Omental fat pad (tissue), 4 donors: ENCODE results near the gene NPL. TPM values are rescaled to one million over a fixed set of nuclear protein-coding genes. Genes with fewer than 3 reads are reported as not detected.

Source experiments
- ATAC-seq: fragments of 150-250 bp; one replicate; pipeline ENCODE4 v1.9.1; 2016; ENCODE audit warnings: mild to moderate bottlenecking, moderate library complexity; ENCODE audit not compliant: low FRiP score
- DNase-seq: peaks from one replicate; pipeline ENCODE4 v3.0.0-alpha.2; 2019; ENCODE audit warnings: low spot score
- total RNA-seq, 4 donors: library from RNA; depleted of rRNA; stranded (reverse); fragments of >200 nt; gene quantifications; one replicate each; pipeline ENCODE4 v1.1.0, GENCODE V29; 2016
- TF ChIP-seq, protein P1 (sequence below), 3 donors: fragments of 450-650 bp; IDR thresholded peaks; one replicate each; pipeline ENCODE4 v1.5.1; 2016 to 2017; ENCODE audit warnings: antibody characterized with exemption in 3 of 3, mild to moderate bottlenecking in 3 of 3, moderate library complexity in 2 of 3

Gene NPL
- total RNA-seq, 4 donors from 2014 or later: 18.5 to 39.9 (median 26.0) TPM

DNA sequence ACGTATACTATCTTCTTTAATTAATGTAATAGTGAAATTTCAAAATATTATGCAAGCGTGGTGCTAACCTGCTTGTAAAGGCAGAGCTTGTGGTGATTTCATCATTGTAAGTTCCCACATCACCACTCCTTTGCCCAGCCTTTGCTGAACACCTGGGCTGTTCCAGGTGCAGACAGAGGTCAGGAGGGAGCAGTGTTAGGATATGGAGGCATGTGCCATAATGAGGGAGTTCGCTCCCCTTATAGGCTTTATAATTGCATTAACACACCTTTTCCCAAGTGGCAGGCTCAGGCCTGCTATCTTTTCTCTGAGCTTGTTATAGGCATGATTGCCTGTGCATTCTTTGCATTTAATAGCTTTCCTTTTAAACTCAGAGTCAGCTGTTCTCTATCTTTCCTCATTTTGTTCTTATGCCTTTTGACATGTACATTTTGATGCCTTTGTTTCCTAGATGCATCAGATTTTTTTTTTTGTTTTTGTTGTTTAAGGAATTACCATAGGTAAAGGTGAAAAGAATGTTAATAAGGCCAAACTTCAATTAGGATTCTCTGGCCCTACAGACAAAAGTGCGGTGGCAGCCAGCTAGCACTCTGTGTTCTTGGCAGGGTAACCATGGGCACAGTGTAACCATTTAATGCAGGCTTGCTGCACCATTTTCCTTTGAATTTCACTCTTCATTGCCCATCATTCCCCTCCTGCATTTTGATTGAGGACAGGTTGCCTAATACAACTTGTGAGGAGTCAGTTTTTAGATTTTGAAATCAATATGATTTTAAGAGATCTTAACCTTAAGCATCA is 12.6 kb downstream of the NPL start:
- TF ChIP-seq, protein P1, sequence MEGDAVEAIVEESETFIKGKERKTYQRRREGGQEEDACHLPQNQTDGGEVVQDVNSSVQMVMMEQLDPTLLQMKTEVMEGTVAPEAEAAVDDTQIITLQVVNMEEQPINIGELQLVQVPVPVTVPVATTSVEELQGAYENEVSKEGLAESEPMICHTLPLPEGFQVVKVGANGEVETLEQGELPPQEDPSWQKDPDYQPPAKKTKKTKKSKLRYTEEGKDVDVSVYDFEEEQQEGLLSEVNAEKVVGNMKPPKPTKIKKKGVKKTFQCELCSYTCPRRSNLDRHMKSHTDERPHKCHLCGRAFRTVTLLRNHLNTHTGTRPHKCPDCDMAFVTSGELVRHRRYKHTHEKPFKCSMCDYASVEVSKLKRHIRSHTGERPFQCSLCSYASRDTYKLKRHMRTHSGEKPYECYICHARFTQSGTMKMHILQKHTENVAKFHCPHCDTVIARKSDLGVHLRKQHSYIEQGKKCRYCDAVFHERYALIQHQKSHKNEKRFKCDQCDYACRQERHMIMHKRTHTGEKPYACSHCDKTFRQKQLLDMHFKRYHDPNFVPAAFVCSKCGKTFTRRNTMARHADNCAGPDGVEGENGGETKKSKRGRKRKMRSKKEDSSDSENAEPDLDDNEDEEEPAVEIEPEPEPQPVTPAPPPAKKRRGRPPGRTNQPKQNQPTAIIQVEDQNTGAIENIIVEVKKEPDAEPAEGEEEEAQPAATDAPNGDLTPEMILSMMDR (IDR thresholded peaks at IDR 0.05): no peak
- ATAC-seq (no peak), DNase-seq (no peak)

DNA sequence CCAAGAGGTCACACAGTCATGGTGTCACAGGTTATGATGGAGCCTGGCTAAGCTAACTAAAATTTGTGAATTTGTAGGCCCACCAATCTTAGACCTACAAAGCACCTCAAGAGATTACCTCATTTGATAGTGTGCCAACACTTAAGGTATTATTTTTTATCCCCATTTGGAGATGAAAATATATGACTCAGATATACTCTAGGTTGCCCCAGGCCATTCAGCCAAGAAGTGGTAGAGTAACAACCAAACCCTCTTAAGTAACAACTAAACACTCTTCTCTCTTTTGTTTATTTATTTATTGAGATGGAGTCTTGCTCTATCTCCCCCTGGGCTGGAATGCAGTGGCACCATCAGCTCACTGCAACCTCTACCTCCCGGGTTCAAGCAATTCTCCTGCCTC is 14.3 kb downstream of the NPL start:
- ATAC-seq (no peak), DNase-seq (no peak)
- TF ChIP-seq, protein P1 (IDR thresholded peaks at IDR 0.05): no peak

GRCh38 chr1:182806015-182806678 is 16.6 kb downstream of the NPL start:
- no peak for DNase-seq
- ATAC-seq: no peak
- TF ChIP-seq, protein P1 (IDR thresholded peaks at IDR 0.05): no peak

GRCh38 chr1:182807907-182808306 is 18.3 kb downstream of the NPL start:
- DNase-seq (no peak), ATAC-seq (no peak)
- TF ChIP-seq, protein P1 (IDR thresholded peaks at IDR 0.05): no peak

- no peak for DNase-seq
- ATAC-seq: no peak
Observed at GRCh38 chr1:182809414-182809957, 19.9 kb downstream of the NPL start.

DNA sequence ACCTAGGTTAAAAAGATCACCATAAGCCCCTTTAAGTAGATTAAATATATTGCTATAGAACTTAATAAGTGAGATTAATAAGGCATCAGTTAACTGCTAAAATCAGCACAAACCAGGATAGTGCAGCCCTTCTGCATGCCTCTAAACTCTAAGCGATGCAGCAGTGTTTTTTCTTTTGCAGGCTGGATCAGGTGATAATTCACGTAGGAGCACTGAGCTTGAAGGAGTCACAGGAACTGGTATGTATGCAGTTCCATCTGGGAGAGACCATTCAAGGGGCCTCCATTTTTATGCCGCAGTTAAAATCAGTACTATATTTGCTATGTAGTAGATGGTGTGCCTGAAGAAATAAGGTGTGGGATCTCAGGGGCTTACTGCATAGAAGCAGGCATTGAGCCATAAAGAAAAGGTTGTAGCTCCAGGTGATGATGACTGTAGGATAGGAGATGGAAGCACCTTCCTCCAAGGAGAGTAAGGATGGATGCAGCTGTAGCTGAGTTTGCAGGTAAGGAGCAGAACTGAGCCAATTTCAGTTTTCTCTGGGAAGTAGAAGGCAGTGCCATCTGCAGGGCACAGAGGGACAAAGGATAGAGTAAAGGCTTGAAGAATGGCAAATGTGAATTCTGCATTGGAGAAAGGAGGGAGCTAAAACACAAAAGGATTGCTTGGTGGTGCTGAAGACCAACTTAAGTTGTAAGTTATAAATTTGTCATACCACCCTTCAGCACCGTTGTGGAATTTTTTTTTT is 22.6 kb downstream of the NPL start:
- ATAC-seq (no peak), DNase-seq (no peak)
- TF ChIP-seq, protein P1 (IDR thresholded peaks at IDR 0.05): no peak

More at GRCh38 chr1:182809414-182809957, 19.9 kb downstream of the NPL start:
- TF ChIP-seq, protein P1 (IDR thresholded peaks at IDR 0.05): no peak
